Measurements from ENCODE around the gene PTPRD.

DNA sequence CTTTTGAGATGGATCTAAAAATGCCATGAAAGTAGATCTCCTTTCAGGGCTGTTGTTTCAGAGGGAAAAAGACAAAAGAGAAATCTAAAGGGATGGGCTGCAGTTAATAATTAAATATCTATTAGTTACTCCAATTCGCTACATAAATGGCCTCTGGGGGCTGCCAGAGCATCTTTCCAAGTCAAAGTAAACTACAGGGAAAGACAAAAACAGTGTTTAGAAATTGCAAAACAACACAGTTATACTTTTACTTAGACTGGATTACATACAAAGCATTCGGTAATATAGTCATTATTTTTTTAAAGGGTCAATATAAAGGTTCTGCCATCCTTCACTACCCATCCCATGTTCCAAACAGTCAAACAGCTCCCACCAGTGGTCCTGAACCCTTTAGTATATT, 1959.7 kb downstream of the PTPRD start:
- TF ChIP-seq, protein P1, sequence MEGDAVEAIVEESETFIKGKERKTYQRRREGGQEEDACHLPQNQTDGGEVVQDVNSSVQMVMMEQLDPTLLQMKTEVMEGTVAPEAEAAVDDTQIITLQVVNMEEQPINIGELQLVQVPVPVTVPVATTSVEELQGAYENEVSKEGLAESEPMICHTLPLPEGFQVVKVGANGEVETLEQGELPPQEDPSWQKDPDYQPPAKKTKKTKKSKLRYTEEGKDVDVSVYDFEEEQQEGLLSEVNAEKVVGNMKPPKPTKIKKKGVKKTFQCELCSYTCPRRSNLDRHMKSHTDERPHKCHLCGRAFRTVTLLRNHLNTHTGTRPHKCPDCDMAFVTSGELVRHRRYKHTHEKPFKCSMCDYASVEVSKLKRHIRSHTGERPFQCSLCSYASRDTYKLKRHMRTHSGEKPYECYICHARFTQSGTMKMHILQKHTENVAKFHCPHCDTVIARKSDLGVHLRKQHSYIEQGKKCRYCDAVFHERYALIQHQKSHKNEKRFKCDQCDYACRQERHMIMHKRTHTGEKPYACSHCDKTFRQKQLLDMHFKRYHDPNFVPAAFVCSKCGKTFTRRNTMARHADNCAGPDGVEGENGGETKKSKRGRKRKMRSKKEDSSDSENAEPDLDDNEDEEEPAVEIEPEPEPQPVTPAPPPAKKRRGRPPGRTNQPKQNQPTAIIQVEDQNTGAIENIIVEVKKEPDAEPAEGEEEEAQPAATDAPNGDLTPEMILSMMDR (IDR thresholded peaks at IDR 0.05 in 8 of 11, conservative IDR thresholded peaks at IDR 0.05 in 3 of 11) = no peak
- TF ChIP-seq POLR2A (IDR thresholded peaks at IDR 0.05) = no peak
